Transverse colon (tissue), 4 donors: ENCODE results near the gene TNFSF18. TPM values are rescaled to one million over a fixed set of nuclear protein-coding genes. Genes with fewer than 3 reads are reported as not detected.

Experiments used
- DNase-seq: peaks from one replicate; pipeline ENCODE4 v3.0.0-alpha.2; 2019
- H3K27ac ChIP-seq, 4 donors: fragments of 200-600 bp; sonication (generic); 2 replicates each; pipeline ENCODE4 v1.5.1; 2016 to 2018; ENCODE audit warnings: inconsistent platforms in 4 of 4
- H3K27me3 ChIP-seq: fragments of 200-600 bp; sonication (generic); 2 replicates; pipeline ENCODE4 v1.5.1; 2017; ENCODE audit warnings: inconsistent platforms
- H3K36me3 ChIP-seq, 4 donors: fragments of 200-600 bp; sonication (generic); 2 replicates each; pipeline ENCODE4 v1.5.1; 2017 to 2019; ENCODE audit warnings: inconsistent platforms in 4 of 4
- H3K4me1 ChIP-seq, 4 donors: fragments of 200-600 bp; sonication (generic); 2 replicates each; pipeline ENCODE4 v1.5.1; 2017 to 2020; ENCODE audit warnings: inconsistent platforms in 4 of 4
- H3K4me3 ChIP-seq, 4 donors: fragments of 200-600 bp; sonication (generic); 1 replicate in 1 of 4; 2 replicates in 3 of 4; pipeline versions ENCODE4 v1.5.1 to v1.6.1; 2017 to 2019; ENCODE audit warnings: inconsistent platforms in 4 of 4
- H3K9me3 ChIP-seq, 2 donors: fragments of 200-600 bp; sonication (generic); 2 replicates each; pipeline ENCODE4 v1.5.1; 2017 to 2019; ENCODE audit warnings: inconsistent platforms in 2 of 2
- CTCF ChIP-seq, 5 experiments: fragments of 200-600 bp in 3 of 5; fragments of 450-650 bp in 2 of 5; sonication (generic) in 3 of 5; IDR thresholded peaks; 1 replicate in 2 of 5; 2 replicates in 3 of 5; pipeline ENCODE4 v1.5.1; 2016 to 2017; ENCODE audit warnings: antibody characterized with exemption in 5 of 5, inconsistent platforms in 3 of 5, mild to moderate bottlenecking in 2 of 5, moderate library complexity in 1 of 5
- EP300 ChIP-seq: sonication (generic); formaldehyde crosslinking; IDR thresholded peaks from one replicate; pipeline ENCODE4 v1.6.1; 2017; ENCODE audit warnings: antibody characterized with exemption, low read depth
- POLR2A ChIP-seq: fragments of 450-650 bp; IDR thresholded peaks from one replicate; pipeline ENCODE4 v1.6.1; 2016; ENCODE audit warnings: antibody characterized with exemption, mild to moderate bottlenecking, moderate library complexity
- POLR2AphosphoS5 ChIP-seq, 3 donors: sonication (generic); formaldehyde crosslinking; IDR thresholded peaks; one replicate each; pipeline ENCODE4 v1.6.1; 2016; ENCODE audit warnings: antibody characterized with exemption in 3 of 3
- WGBS, 2 donors: methylation state at CpG; one replicate each; pipeline ENCODE4 v1.1.5; 2018; ENCODE audit warnings: low coverage in 1 of 2; 5-methylcytosine and 5-hydroxymethylcytosine counted together
- in situ Hi-C, 4 donors: fragments of 200-750 bp; cut with MboI; loops; one replicate each; pipeline versions ENCODE4 v1.15.0 to v1.15.1; 2017; ENCODE audit warnings: low sequenced_read_pairs in 3 of 4, low pct_ligation_motif_present in 1 of 4, low pct_unique_long_range_greater_than_20kb in 1 of 4
- intact Hi-C: fragments of 100-400 bp; cut with DNase I; formaldehyde crosslinking; loops from one replicate; pipeline ENCODE4 v1.15.1; 2023; ENCODE audit warnings: low total_unique reads
- total RNA-seq, 4 donors: library from RNA; depleted of rRNA; stranded (reverse); fragments of >200 nt; gene quantifications; one replicate each; pipeline ENCODE4 v1.1.0, GENCODE V29; 2016

The TNFSF18 gene
- total RNA-seq, 4 donors from 2014 or later, result not detected

DNA sequence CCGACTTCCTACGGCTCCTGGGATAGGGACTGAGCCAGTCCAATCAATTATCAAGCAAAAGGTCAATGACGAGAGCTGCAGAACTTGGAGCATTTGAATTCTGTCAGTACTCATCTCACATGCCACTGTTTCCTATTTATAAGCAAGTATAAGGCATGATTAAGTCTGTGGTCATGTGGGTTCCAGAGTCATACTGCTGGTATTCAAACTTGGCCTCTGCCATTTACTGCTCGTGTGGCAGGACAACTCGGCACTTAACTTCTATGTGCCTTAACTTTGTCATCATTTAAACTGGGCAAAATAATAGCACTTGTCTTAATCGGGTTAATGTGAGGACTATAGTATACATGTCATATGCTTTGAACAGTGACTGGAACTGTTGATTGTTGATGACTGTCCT is 44.9 kb upstream of the TNFSF18 start:
- WGBS, 2 donors, result 73 to 84% methylated on average over 4 to 6 of the region's 6 CpGs
- Histone ChIP-seq H3K27ac (no peak overlapping the region), H3K9me3 (no peaks in the 10 kb centered on the region), H3K4me1 (no peaks in the 10 kb centered on the region), H3K36me3 (no peaks in the 10 kb centered on the region), H3K27me3 (no peaks in the 10 kb centered on the region), H3K4me3 (no peak overlapping the region)
- TF ChIP-seq EP300, result no peak
- no peak for TF ChIP-seq CTCF (IDR thresholded peaks at IDR 0.05)
- TF ChIP-seq POLR2A, result no peak
- TF ChIP-seq POLR2AphosphoS5 (IDR thresholded peaks at IDR 0.05), result no peak
- in situ Hi-C loops (no loop called here), intact Hi-C loops (no loop called here)
- no peak for DNase-seq

- TF ChIP-seq EP300 (no peak), CTCF (IDR thresholded peaks at IDR 0.05) (no peak), POLR2AphosphoS5 (IDR thresholded peaks at IDR 0.05) (no peak), POLR2A (no peak)
- intact Hi-C loops, result no loop called here
- no peak for DNase-seq
Observed at GRCh38 chr1:173094541-173094940, 43.8 kb upstream of the TNFSF18 start.

GRCh38 chr1:173093691-173094445 is 43.1 kb upstream of the TNFSF18 start:
- H3K27me3 ChIP-seq, result no peaks in the 10 kb centered on the region
- DNase-seq, result no peak
- intact Hi-C loops, result no loop called here
- no peaks in the 10 kb centered on the region for H3K4me1 ChIP-seq
- H3K27ac ChIP-seq, result no peak overlapping the region
- no peaks in the 10 kb centered on the region for H3K9me3 ChIP-seq
- TF ChIP-seq EP300 (no peak), CTCF (IDR thresholded peaks at IDR 0.05) (no peak), POLR2A (no peak), POLR2AphosphoS5 (IDR thresholded peaks at IDR 0.05) (no peak)
- in situ Hi-C loops, result no loop called here
- no peak overlapping the region for H3K4me3 ChIP-seq
- H3K36me3 ChIP-seq, result no peaks in the 10 kb centered on the region

More at GRCh38 chr1:173094541-173094940, 43.8 kb upstream of the TNFSF18 start:
- H3K4me1 ChIP-seq, result no peaks in the 10 kb centered on the region
- no peaks in the 10 kb centered on the region for H3K36me3 ChIP-seq
- 88 to 92% methylated on average over 4 of the region's 4 CpGs for WGBS, 2 donors
- H3K9me3 ChIP-seq, result no peaks in the 10 kb centered on the region
- in situ Hi-C loops, result no loop called here
- no peak overlapping the region for H3K27ac ChIP-seq
- no peak overlapping the region for H3K4me3 ChIP-seq
- no peaks in the 10 kb centered on the region for H3K27me3 ChIP-seq

DNA sequence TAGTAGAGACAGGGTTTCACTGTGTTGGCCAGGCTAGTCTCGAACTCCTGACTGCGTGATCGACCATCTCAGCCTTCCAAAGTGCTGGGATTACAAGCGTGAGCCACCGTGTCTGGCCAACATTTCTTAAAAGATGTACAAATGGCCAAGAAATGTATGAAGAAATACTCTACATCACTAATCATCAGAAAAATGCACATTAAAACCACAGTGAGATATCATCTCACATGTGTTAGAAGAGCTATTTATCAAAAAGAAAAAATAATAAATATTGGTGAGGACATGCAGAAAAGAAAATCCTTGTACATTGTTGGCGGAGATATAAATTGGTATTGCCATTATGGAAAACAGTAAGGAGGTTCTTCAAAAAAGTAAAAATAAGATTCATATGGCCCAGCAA is 33.6 kb upstream of the TNFSF18 start:
- TF ChIP-seq POLR2AphosphoS5 (IDR thresholded peaks at IDR 0.05) (no peak), POLR2A (no peak), CTCF (IDR thresholded peaks at IDR 0.05) (no peak), EP300 (no peak)
- intact Hi-C loops, result no loop called here
- 96% methylated on average over 6 of the region's 6 CpGs for WGBS, 2 donors

More for the DNA sequence above, 33.6 kb upstream of the TNFSF18 start:
- no peak overlapping the region for H3K4me3 ChIP-seq
- in situ Hi-C loops, result no loop called here
- no peaks in the 10 kb centered on the region for H3K27me3 ChIP-seq
- no peaks in the 10 kb centered on the region for H3K36me3 ChIP-seq
- no peak for DNase-seq
- H3K4me1 ChIP-seq, result no peaks in the 10 kb centered on the region
- no peak overlapping the region for H3K27ac ChIP-seq
- H3K9me3 ChIP-seq, result no peaks in the 10 kb centered on the region
